HL-60/S4 treated with retinoic acid at 250 ng/mL for 4 days and 3 days (cell line): ENCODE data around the gene VPS18.

Experiments used
- in situ Hi-C: fragments of 300-500 bp; cut with MboI; formaldehyde crosslinking; loops from 2 replicates; pipeline ENCODE4 v1.7.0; 2022; ENCODE audit warnings: low sequenced_read_pairs

VPS18 gene

DNA sequence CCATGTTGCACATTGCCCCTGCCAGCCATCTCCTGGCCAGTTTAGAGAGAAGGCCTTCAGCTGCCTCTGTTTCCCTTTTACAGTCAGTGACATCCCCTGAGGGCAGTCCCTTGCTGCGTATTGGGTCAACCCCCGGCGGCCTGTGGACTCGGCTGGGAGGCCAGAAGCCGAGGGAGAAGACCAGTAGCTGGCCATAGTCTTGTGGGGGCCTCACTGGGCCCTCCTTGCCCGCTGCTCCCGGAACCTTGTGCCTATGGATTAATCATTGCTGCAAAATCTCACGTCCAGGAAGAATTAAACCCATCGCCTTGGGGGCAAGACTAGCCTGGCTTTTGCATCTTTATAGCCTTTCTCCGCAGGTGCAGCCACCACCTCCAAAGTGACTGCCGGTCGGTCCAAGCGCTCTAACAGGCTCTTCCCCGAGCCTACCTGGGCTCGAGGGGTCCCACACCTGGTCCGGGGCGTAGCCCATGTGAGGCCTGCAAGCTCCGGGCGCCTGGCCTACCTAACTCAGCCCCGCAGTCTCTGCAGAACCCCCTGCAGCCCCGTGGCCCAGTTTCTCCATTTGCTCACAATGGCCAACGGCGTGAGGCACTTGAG lies 58.2 kb downstream of the VPS18 start:
- in situ Hi-C loops: no loop called here

- in situ Hi-C loops: no loop called here
These were observed 58.9 kb downstream of the VPS18 start, which contains the start of gene CHAC1 for GRCh38 chr15:40952901-40953712. TSS of gene CHAC1 (plus strand) at chr15:40953471. CDS start at chr15:40953584, 113 bp downstream.
